ENCODE measurements around the gene SQSTM1.

Gene SQSTM1

GRCh38 chr5:179805529-179806249, 15.0 kb upstream of the SQSTM1 start:
- no peak for DNase-seq (ENCODE audit: low read depth in 2 of 2)

DNA sequence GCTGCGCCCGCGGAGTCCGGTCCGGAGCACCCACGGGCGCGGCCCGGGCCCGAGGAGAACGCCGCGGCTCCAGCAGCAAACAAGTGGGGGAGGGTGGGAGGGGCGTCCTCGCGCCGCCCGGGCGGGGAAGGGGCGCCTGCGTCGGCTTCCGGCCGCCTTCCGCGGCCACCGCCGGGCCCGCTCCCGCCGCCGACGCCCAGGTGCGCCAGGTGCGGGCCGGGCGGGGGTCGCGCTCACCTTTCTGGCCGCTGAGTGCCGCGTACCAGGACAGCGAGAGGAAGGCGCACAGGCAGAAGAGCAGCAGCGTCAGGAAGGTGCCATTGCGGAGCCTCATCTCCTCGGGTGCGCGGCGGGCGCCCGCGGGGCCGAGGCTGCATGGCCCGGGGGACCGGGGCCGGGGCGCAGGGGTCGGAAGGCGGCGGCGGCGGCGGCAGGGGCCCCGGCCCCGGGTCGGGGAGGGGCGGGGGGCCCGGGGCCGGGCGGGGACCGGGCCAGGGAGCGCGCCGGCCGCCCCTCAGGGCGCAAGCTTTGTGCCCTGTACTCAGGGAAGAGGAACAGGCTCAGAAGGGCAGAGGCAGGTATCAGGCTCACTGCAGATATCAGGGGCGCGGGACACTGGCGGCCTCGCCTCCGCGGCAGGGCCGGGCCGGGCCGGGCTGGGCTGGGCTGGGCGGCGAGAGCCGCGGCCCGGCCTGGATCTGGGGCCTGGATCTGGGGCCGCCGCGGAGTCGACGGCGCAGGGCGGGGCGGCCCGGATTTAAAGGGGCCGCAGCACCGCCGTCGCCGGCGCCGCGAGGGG, 14.3 kb upstream of the SQSTM1 start, which contains the start of gene MGAT4B:
Gene MGAT4B, minus strand, starts transcription at position 617 of the 799 bp plus-strand sequence. Its CDS starts 283 bp downstream, at position 334.
- peak in 1 of 2 donors; percentile 50 for DNase-seq (ENCODE audit: low read depth in 2 of 2)

DNA sequence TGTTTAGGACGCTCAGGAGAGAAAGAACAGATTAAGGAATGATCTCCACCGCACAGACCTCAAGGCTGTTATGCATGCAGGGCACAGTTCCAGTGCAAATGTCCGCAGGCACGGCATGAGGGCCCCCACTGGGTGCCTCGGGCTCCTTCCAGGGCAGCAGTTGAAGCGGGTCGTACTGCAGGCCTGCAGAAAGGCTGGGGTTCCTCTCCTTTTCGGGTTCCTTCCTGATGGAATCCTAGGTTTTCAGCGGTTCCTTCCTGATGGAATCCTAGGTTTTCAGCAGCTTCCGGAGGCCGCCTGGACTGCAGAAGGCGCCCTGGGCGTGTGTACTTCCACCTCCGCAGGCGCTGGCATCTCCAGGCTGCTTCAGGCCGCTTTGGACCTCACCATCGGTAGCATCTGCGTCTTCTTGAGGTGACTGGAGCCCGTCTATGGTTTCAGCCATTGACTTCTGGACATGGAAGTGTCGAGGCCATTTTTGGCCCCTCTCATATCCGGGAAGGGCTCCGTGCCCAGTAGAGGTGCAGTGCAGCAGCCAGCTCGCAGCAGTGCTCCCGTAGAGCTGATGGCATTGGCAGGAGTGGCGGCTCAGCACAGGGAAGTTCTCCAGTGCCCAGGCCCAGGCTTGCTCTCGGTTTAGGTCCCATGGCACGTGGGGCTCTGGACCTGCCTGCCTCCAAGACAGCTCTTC, 8.4 kb upstream of the SQSTM1 start:
- DNase-seq (ENCODE audit: low read depth in 2 of 2): no peak

GRCh38 chr5:179812997-179813607, 7.6 kb upstream of the SQSTM1 start:
- DNase-seq (ENCODE audit: low read depth in 2 of 2): no peak

DNA sequence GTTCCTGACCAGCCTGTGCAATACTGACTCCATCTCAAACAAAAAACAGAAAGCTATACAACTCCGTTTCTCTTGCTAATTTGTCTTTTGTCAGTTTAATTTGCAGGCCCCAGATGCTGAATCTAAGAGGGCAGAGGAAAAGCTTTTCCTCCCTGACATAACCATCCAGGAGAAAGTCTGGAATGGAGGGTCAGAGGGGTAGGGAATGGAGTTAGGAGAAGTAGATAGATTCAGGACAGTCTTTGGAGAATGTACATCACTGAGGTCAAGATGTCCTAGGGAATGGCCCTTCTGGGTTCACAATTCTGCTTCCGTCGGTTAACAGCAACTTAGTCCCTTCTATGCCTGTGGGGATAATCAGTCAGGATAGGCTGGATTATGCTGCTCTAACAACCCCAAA, 6.6 kb upstream of the SQSTM1 start:
- no peak for DNase-seq (ENCODE audit: low read depth in 2 of 2)

GRCh38 chr5:179815491-179816249, 5.0 kb upstream of the SQSTM1 start:
- DNase-seq (ENCODE audit: low read depth in 2 of 2): no peak

DNA sequence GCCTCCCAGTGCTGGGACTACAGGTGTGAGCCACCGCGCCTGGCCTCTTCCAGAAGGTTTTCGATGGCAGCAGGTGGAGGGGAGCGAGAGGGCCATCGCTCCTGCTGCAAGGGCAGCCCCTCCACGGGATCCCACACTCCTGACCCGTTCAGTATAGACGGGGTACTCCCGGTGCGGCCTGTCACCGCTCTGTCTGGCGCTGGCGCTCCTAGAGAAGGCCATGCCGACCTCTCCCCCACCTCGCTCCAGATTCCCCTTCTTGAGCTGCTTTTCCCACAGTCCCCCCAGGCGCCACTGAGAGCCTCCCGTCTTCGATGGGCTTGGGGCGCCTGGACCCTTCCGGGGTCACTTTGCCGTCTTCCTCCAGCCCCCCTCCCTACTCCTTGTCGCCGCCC, 4.3 kb upstream of the SQSTM1 start:
- no peak for DNase-seq (ENCODE audit: low read depth in 2 of 2)

- DNase-seq (ENCODE audit: low read depth in 2 of 2): no peak
Measured at GRCh38 chr5:179816796-179817469, 3.8 kb upstream of the SQSTM1 start.

GRCh38 chr5:179817470-179817840, 3.2 kb upstream of the SQSTM1 start:
- DNase-seq (ENCODE audit: low read depth in 2 of 2): no peak

- DNase-seq (ENCODE audit: low read depth in 2 of 2): no peak
Measured at GRCh38 chr5:179817890-179818745, 2.6 kb upstream of the SQSTM1 start.

DNA sequence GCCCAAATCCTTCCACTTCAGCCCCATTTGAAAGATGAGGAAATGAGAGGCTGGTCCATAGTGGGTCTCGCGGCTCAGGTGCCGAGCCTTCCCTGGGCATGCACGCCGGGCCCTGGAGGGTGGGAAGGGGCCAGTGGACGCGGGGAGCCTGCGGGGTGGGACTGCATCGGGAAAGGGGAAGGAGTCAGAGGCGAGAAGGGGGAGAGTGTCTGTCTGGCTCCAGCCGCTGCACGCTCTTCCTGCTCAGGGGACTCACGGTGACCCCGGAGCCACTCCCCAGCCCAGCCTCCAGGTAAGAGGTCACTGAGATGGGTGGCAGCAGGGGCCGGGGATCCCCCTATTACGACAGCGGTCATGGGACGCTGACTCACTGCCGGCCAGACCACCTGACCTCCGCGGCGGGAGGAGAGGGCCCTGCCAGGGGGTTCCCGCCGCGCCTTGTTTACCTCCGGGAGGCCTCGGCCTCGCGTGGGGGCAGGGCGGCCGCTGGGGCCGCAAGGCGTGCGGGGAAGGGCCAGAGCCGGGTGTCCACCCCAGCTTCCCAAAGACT, 1.9 kb upstream of the SQSTM1 start:
- DNase-seq (ENCODE audit: low read depth in 2 of 2): peak in 1 of 2 donors; percentile 66

DNA sequence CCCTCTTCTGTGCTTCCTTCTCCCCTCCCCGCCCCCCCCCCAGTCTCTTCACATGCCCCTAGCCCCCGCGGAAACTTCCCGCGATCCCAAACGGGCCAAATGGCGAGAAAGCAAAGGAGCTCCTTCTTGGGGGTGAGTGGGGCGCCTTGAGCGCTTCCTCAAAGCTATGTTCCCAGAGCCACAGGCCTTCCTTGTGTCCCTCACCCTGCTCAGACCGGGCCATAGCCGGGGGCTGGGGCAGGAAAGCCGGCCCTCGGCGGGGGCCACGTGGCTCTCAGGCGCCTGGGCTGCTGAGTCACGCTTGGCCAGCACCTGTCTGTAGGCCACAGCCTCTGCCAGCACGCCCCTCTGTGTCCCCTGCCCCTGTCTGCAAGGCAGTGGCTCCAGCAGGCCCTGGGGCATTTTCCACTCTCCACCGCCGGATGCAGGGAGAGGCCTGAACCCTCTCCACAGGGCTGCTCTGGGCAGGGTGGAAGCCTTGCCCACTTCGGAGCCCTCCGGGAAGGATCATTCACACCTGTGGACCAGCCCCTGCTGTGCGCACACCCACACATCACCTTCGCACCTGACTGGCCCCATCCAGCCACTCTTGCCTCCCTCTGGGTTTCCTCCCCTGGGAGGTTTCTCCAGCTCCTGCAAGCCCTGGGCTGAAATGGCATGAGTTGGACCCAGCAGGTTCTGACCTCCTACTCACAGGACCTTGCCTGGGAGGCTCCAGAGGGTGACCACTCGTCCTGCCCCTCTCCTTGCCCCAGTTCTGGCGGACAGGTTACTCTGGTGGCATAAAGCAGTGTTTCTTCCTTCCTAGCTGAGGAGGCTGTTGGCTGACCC, 1.2 kb upstream of the SQSTM1 start:
- no peak for DNase-seq (ENCODE audit: low read depth in 2 of 2)

DNA sequence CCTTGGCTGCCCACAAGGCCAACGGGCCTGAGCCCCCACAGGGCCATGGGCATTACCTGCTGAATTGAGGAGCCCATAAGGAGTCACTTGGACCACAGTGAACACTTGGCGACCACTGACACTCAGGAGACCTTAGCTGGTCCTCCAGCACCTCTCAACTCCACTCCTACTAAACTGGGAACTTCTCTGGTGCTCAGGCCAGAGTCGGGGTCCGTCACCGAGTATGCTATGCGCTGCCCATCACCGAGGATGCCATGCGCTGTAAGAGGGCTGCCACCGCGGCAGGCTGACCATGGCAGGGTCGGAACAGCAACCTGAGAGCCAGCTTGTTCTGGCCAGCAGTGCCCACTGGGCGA, 600 bp upstream of the SQSTM1 start:
- DNase-seq (ENCODE audit: low read depth in 2 of 2): no peak

- peak; percentile 74 to 78 for DNase-seq (ENCODE audit: low read depth in 2 of 2)
Measured at GRCh38 chr5:179821298-179822058, 773 bp downstream of the SQSTM1 start.

DNA sequence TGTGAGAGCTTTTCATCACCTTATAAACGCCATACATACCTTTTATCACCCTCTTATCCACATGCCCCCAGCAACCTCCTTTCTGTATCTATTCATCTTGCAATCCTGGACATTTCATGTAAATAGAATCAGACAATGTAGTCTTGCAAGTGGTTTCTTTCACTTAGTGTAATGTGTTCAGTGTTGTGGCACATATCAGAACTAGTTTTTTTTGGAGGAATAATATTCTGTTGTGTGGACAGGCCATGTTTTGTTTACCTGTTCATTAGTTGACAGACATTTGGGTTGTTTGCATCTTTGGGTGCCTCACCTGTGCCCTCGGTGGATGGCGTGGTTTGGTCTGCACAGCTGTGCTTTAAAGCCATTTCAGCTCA, 1.3 kb downstream of the SQSTM1 start:
- no peak for DNase-seq (ENCODE audit: low read depth in 2 of 2)

DNA sequence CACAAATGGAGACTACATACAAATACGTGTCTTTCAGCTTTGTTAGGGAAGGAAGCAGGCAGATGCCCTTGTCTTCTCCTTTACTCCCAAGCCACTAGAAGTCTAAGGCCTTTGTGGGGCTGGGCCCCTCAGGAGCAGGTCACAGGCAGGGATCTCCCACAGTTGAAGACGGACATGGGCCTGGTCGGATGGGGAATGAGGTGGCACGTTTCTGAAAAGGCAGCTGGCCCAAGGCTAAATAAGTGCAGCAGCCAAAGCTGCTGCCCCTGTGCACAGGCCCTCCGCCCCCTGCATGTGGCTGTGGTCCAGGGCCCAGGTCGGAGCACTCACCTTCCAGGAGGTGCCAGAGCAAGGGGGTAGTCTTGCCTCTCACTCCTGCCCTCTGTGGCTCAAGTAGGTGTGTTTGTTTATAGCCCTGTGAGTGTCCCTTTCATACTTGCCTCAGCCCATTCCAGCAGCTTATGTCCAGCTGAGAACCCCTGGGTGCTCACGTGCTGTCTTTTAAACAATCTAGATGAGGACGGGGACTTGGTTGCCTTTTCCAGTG, 1.8 kb downstream of the SQSTM1 start:
- DNase-seq (ENCODE audit: low read depth in 2 of 2): no peak

DNA sequence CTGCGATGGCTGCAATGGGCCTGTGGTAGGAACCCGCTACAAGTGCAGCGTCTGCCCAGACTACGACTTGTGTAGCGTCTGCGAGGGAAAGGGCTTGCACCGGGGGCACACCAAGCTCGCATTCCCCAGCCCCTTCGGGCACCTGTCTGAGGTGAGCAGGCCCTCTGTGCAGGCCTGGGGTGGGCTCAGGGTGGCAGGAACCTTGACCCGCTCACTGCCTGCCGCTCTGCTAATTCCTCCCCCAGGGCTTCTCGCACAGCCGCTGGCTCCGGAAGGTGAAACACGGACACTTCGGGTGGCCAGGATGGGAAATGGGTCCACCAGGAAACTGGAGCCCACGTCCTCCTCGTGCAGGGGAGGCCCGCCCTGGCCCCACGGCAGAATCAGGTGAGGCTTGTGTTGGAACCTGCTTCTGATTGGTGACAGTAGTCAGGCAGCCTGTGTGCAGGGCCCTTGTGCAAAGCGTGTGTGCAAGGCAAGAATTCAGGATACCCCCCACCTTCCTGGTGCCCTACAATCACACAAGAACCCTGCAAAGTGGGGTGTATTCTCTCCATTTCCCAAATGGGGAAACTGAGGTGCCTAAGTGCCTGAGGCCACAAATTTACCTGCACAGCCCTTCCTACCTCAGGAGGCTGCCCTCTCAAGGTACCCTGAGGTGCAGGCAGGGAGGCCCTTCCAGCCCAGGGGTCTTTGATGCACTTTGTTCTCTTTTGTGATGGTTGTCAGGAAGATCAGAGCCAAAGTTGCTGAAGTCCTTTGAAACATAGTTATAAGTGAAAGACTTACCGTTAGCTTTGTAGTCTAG, 3.4 kb downstream of the SQSTM1 start:
- no peak for DNase-seq (ENCODE audit: low read depth in 2 of 2)
